Measurements from ENCODE around the gene SPRY1. TPM values are rescaled to one million over a fixed set of nuclear protein-coding genes. Genes with fewer than 3 reads are reported as not detected.
A peak's percentile ranks its signal among the peaks of the same experiment; 100 is the strongest.

The SPRY1 gene
- total RNA-seq, 2 experiments from 2014 or later = 0.13 to 0.79 TPM

DNA sequence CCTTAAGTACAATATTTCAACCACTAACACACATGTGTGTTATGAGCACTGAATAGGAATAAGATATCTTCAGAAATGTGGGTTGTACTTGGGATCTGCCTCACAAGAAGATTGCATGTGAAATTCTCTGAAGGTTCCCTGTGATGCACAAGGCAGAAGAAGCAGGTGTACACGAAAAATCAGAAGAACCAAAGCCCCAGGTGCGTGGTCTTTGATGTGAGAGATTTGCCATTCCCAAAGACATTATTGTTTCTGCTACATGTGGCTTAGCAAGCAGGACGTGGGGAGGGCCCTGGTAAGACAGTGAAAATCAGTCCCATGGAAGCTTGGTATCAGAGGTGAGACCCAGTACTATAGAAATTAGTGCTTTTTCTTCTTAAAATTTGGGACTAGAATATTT, 13.0 kb upstream of the SPRY1 start:
- H3K4me3 ChIP-seq (ENCODE audit: low read depth, low read length, poor library complexity, severe bottlenecking) = no peak overlapping the region

DNA sequence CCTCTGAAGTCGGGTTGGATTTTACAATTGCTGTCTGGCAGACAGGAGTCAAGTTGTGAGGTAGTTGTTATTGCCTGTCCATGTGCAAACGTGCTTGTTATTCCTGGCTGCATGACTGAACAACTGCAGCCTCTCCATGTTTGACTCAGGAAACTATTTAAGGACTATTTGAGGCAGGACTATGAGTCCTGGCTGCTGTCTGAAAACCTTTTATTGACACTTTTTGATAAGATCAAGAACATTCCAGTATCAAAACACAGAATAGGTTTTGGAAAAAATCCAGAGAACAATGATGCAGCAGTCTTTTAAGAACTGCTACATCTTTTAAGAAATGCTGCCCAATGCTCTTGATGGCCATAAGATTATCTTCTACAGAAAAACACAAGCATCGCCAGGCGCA, 10.0 kb upstream of the SPRY1 start:
- intact Hi-C loops (cut with micrococcal nuclease; ENCODE audit: unreplicated experiment) = no loop called here
- CTCF ChIA-PET (ENCODE audit: unreplicated experiment) = no interaction called here
- no peaks in the 10 kb centered on the region for H3K4me1 ChIP-seq (ENCODE audit: insufficient read depth, low read length, poor library complexity, severe bottlenecking)

More for the DNA sequence above, 13.0 kb upstream of the SPRY1 start:
- Histone ChIP-seq H3K27ac (ENCODE audit: low read depth, low read length, poor library complexity, severe bottlenecking) (no peak overlapping the region), H4K20me1 (ENCODE audit: insufficient read depth, low read length) (no peaks in the 10 kb centered on the region), H3K4me1 (ENCODE audit: insufficient read depth, low read length, poor library complexity, severe bottlenecking) (peaks cover 8% of the 10 kb centered on the region), H3K9me3 (ENCODE audit: low read length) (no peaks in the 10 kb centered on the region), H3K79me2 (ENCODE audit: insufficient read depth, low read depth, low read length) (no peaks in the 10 kb centered on the region), H3K9me2 (ENCODE audit: insufficient read depth, low read length) (no peaks in the 10 kb centered on the region), H3K4me2 (ENCODE audit: low read length) (no peak overlapping the region), H2AFZ (ENCODE audit: low read length) (no peak overlapping the region), H3K36me3 (ENCODE audit: insufficient read depth, low read length) (no peaks in the 10 kb centered on the region)
- no TSS peak for BruUV-seq (replicated peaks)
- intact Hi-C loops (cut with micrococcal nuclease; ENCODE audit: unreplicated experiment) = no loop called here
- DNase-seq (ENCODE audit: low spot score) = no peak
- ChIA-PET POLR2A (interaction anchor here (0.7 to 1.3 kb wide), 2 partner anchors 19 to 20 kb away, joined by 5 to 6 read pairs; no protein-coding TSS in a partner anchor), CTCF (ENCODE audit: unreplicated experiment) (no interaction called here)
- TF ChIP-seq, protein P1, sequence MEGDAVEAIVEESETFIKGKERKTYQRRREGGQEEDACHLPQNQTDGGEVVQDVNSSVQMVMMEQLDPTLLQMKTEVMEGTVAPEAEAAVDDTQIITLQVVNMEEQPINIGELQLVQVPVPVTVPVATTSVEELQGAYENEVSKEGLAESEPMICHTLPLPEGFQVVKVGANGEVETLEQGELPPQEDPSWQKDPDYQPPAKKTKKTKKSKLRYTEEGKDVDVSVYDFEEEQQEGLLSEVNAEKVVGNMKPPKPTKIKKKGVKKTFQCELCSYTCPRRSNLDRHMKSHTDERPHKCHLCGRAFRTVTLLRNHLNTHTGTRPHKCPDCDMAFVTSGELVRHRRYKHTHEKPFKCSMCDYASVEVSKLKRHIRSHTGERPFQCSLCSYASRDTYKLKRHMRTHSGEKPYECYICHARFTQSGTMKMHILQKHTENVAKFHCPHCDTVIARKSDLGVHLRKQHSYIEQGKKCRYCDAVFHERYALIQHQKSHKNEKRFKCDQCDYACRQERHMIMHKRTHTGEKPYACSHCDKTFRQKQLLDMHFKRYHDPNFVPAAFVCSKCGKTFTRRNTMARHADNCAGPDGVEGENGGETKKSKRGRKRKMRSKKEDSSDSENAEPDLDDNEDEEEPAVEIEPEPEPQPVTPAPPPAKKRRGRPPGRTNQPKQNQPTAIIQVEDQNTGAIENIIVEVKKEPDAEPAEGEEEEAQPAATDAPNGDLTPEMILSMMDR (conservative IDR thresholded peaks at IDR 0.05; ENCODE audit: low read length) = no peak
- TF ChIP-seq EZH2phosphoT487 (IDR thresholded peaks at IDR 0.05; ENCODE audit: borderline replicate concordance, low read depth, low read length) = no peak

DNA sequence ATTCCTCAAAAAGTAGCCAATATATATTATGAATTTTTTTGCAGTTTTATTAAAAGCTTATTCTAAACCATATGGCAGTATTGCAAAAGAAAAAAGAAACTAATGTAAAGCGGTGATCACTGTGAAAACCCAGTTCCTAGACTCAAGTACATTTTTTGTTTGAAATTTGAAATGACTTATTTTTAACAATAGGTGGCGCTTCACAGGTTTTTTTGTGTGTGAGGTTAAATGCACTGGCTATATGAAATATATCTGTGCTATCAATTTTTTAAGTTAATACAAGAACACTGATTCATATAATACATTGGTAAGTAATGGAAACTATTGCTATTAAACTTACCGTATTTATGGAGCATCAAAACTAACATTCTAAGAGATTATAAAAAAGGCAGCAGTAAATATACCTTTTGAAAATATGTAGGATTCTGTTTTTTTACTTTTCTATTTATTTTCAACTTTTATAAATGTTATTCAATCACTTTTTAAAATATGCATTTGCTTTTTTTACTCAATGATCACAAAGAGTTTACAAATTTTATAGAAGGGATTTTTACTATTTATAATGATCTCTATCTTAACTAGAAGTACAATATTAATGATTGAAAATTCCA, 5.6 kb upstream of the SPRY1 start:
- Histone ChIP-seq H3K27ac (ENCODE audit: low read depth, low read length, poor library complexity, severe bottlenecking) (no peak overlapping the region), H3K4me1 (ENCODE audit: insufficient read depth, low read length, poor library complexity, severe bottlenecking) (no peaks in the 10 kb centered on the region), H4K20me1 (ENCODE audit: insufficient read depth, low read length) (no peaks in the 10 kb centered on the region), H2AFZ (ENCODE audit: low read length) (no peak overlapping the region), H3K9me3 (ENCODE audit: low read length) (no peaks in the 10 kb centered on the region), H3K36me3 (ENCODE audit: insufficient read depth, low read length) (no peaks in the 10 kb centered on the region), H3K9me2 (ENCODE audit: insufficient read depth, low read length) (no peaks in the 10 kb centered on the region), H3K4me2 (ENCODE audit: low read length) (no peak overlapping the region), H3K4me3 (ENCODE audit: low read depth, low read length, poor library complexity, severe bottlenecking) (no peak overlapping the region), H3K79me2 (ENCODE audit: insufficient read depth, low read depth, low read length) (no peaks in the 10 kb centered on the region)
- POLR2A ChIA-PET = interaction anchor here (0.5 to 1.0 kb wide), 2 partner anchors 87 to 237 kb away, joined by 3 to 4 read pairs; no protein-coding TSS in a partner anchor
- intact Hi-C loops (cut with micrococcal nuclease; ENCODE audit: unreplicated experiment) = loop anchor here (2.0 to 10.0 kb wide), 2 partner anchors 146 to 270 kb away; no protein-coding TSS in a partner anchor
- BruUV-seq (replicated peaks) = no TSS peak
- TF ChIP-seq, protein P1 (conservative IDR thresholded peaks at IDR 0.05; ENCODE audit: low read length) = peak; percentile 96
- no peak for TF ChIP-seq EZH2phosphoT487 (IDR thresholded peaks at IDR 0.05; ENCODE audit: borderline replicate concordance, low read depth, low read length)
- DNase-seq (ENCODE audit: low spot score) = peak; percentile 66
- CTCF ChIA-PET (ENCODE audit: unreplicated experiment) = no interaction called here

More for the DNA sequence above, 10.0 kb upstream of the SPRY1 start:
- no peak overlapping the region for H2AFZ ChIP-seq (ENCODE audit: low read length)
- no peak for DNase-seq (ENCODE audit: low spot score)
- no peak for TF ChIP-seq EZH2phosphoT487 (IDR thresholded peaks at IDR 0.05; ENCODE audit: borderline replicate concordance, low read depth, low read length)
- TF ChIP-seq, protein P1 (conservative IDR thresholded peaks at IDR 0.05; ENCODE audit: low read length) = no peak
- H3K4me2 ChIP-seq (ENCODE audit: low read length) = no peak overlapping the region
- H3K4me3 ChIP-seq (ENCODE audit: low read depth, low read length, poor library complexity, severe bottlenecking) = no peak overlapping the region
- no peaks in the 10 kb centered on the region for H3K9me2 ChIP-seq (ENCODE audit: insufficient read depth, low read length)
- H3K79me2 ChIP-seq (ENCODE audit: insufficient read depth, low read depth, low read length) = no peaks in the 10 kb centered on the region
- BruUV-seq (replicated peaks) = no TSS peak
- H3K27ac ChIP-seq (ENCODE audit: low read depth, low read length, poor library complexity, severe bottlenecking) = no peak overlapping the region
- H3K36me3 ChIP-seq (ENCODE audit: insufficient read depth, low read length) = no peaks in the 10 kb centered on the region
- H4K20me1 ChIP-seq (ENCODE audit: insufficient read depth, low read length) = no peaks in the 10 kb centered on the region
- H3K9me3 ChIP-seq (ENCODE audit: low read length) = no peaks in the 10 kb centered on the region
- POLR2A ChIA-PET = no interaction called here

All from OCI-LY7 (cell line).